Keratinocyte (primary cell): ENCODE measurements around the gene PDE1C. TPM values are rescaled to one million over a fixed set of nuclear protein-coding genes. Genes with fewer than 3 reads are reported as not detected.

Source experiments
- DNase-seq: peaks from one replicate; pipeline ENCODE4 v3.0.0-alpha.2; 2011; ENCODE audit warnings: low read depth, missing footprints, low spot score
- FAIRE-seq: peaks from 2 replicates; lab custom pipeline; 2011; peaks lifted over from hg19 to GRCh38; lab: Jason Lieb, UNC
- H2AFZ ChIP-seq: 2 replicates; pipeline ENCODE4 v1.6.0; 2012; ENCODE audit warnings: low read length, control low read depth, inconsistent platforms; ENCODE audit not compliant: control insufficient read depth
- H3K27ac ChIP-seq: 2 replicates; pipeline ENCODE4 v1.5.1; 2011; ENCODE audit warnings: low read length; ENCODE audit not compliant: control insufficient read depth, insufficient read depth
- H3K27me3 ChIP-seq: 3 replicates; pipeline ENCODE4 v1.6.0; 2011; ENCODE audit warnings: low read length; ENCODE audit not compliant: control insufficient read depth, insufficient read depth; ENCODE audit errors: extremely low read depth
- H3K36me3 ChIP-seq, 2 experiments: 2 replicates in 1 of 2; 3 replicates in 1 of 2; pipeline ENCODE4 v1.5.1; 2011; ENCODE audit warnings: low read length in 2 of 2, mild to moderate bottlenecking in 1 of 2; ENCODE audit not compliant: control insufficient read depth in 2 of 2, insufficient read depth in 2 of 2; ENCODE audit errors: extremely low read depth in 1 of 2
- H3K4me1 ChIP-seq: 3 replicates; pipeline ENCODE4 v1.5.1; 2011; ENCODE audit warnings: low read length; ENCODE audit not compliant: control insufficient read depth, insufficient read depth; ENCODE audit errors: extremely low read depth
- H3K4me2 ChIP-seq: 3 replicates; pipeline ENCODE4 v1.6.0; 2011; ENCODE audit warnings: low read depth, low read length; ENCODE audit not compliant: control insufficient read depth, insufficient read depth; ENCODE audit errors: extremely low read depth
- H3K4me3 ChIP-seq, 3 experiments: fragments of 200-600 bp in 1 of 3; sonication (generic) in 1 of 3; 2 replicates in 2 of 3; 3 replicates in 1 of 3; pipeline ENCODE4 v1.5.1; 2011 to 2016; ENCODE audit warnings: low read length in 3 of 3, mild to moderate bottlenecking in 3 of 3, control low read depth in 2 of 3, inconsistent platforms in 1 of 3, low read depth in 1 of 3, mixed read lengths in 1 of 3, mixed run types in 1 of 3, moderate library complexity in 1 of 3; ENCODE audit not compliant: control insufficient read depth in 2 of 3, insufficient read depth in 2 of 3; ENCODE audit errors: extremely low read depth in 1 of 3
- H3K79me2 ChIP-seq: 2 replicates; pipeline ENCODE4 v1.6.0; 2012; ENCODE audit warnings: low read length; ENCODE audit not compliant: control insufficient read depth, insufficient read depth
- H3K9ac ChIP-seq: 3 replicates; pipeline ENCODE4 v1.6.0; 2011; ENCODE audit warnings: low read length; ENCODE audit not compliant: control insufficient read depth, insufficient read depth; ENCODE audit errors: extremely low read depth
- H3K9me1 ChIP-seq: 3 replicates; pipeline ENCODE4 v1.6.0; 2011; ENCODE audit warnings: low read length; ENCODE audit not compliant: control insufficient read depth, insufficient read depth; ENCODE audit errors: extremely low read depth
- H3K9me3 ChIP-seq: 2 replicates; pipeline ENCODE4 v1.5.1; 2012; ENCODE audit warnings: low read depth, low read length; ENCODE audit not compliant: control insufficient read depth
- H4K20me1 ChIP-seq: 3 replicates; pipeline ENCODE4 v1.6.0; 2011; ENCODE audit warnings: low read length; ENCODE audit not compliant: control insufficient read depth, insufficient read depth; ENCODE audit errors: extremely low read depth
- CTCF ChIP-seq, 3 experiments: IDR thresholded peaks in 1 of 3; conservative IDR thresholded peaks in 1 of 3; optimal IDR thresholded peaks in 1 of 3; 2 replicates in 2 of 3; 3 replicates in 1 of 3; pipeline versions ENCODE3 to v1.5.1; 2011; ENCODE audit warnings: low read length in 3 of 3, mild to moderate bottlenecking in 3 of 3, moderate library complexity in 2 of 3, control low read depth in 1 of 3, inconsistent platforms in 1 of 3; ENCODE audit not compliant: insufficient read depth in 2 of 3; ENCODE audit errors: extremely low read depth in 1 of 3
- EZH2 ChIP-seq: IDR thresholded peaks from one replicate; pipeline ENCODE4 v1.6.1; 2012; ENCODE audit warnings: inconsistent platforms, mild to moderate bottlenecking, low read length, moderate library complexity
- dilution Hi-C: fragments of 300-500 bp; cut with MboI; formaldehyde crosslinking; loops from one replicate; pipeline ENCODE4 v1.7.0; 2020; ENCODE audit warnings: low sequenced_read_pairs; ENCODE audit not compliant: extremely low pct_ligation_motif_present
- polyA plus RNA-seq, 5 experiments: library from polyadenylated mRNA; depleted of rRNA in 3 of 5; stranded (reverse) in 3 of 5; stranded (forward) in 1 of 5; unstranded in 1 of 5; fragments of >200 nt; gene quantifications; 1 replicate in 1 of 5; 2 replicates in 3 of 5; 3 replicates in 1 of 5; pipeline versions ENCODE4 v1.2.1 to v1.2.3, GENCODE V29; 2011 to 2012; ENCODE audit warnings: missing spikeins in 2 of 5, low read depth in 1 of 5, low replicate concordance in 1 of 5

Gene PDE1C
- polyA plus RNA-seq, 1 donor (not counting 4 experiments of a cell fraction or from before 2014, with no cell fraction given), result 2.5 TPM

- H4K20me1 ChIP-seq, result no peaks in the 10 kb centered on the region
- no peaks in the 10 kb centered on the region for H3K36me3 ChIP-seq
- no peaks in the 10 kb centered on the region for H3K27me3 ChIP-seq
- FAIRE-seq (peak; percentile 77), DNase-seq (peak; percentile 36)
- H3K4me2 ChIP-seq, result no peak overlapping the region
- dilution Hi-C loops, result no loop called here
- no peaks in the 10 kb centered on the region for H3K79me2 ChIP-seq
- H3K9ac ChIP-seq, result no peak overlapping the region
- H3K4me1 ChIP-seq, result peaks cover 16% of the 10 kb centered on the region
- H3K9me1 ChIP-seq, result no peaks in the 10 kb centered on the region
- no peak overlapping the region for H2AFZ ChIP-seq
- H3K4me3 ChIP-seq, result no peak overlapping the region
- TF ChIP-seq CTCF (optimal IDR thresholded peaks at IDR 0.05 in 1 of 3, IDR thresholded peaks at IDR 0.05 in 1 of 3, conservative IDR thresholded peaks at IDR 0.05 in 1 of 3; ENCODE audit: extremely low read depth in 1 of 3, insufficient read depth in 2 of 3, low read length in 3 of 3), result no peak
- no peak for TF ChIP-seq EZH2
- H3K9me3 ChIP-seq, result no peaks in the 10 kb centered on the region
- no peak overlapping the region for H3K27ac ChIP-seq
These were observed 293.6 kb downstream of the PDE1C start for GRCh38 chr7:31776616-31777015.

- DNase-seq, result no peak
These were observed 294.7 kb downstream of the PDE1C start for GRCh38 chr7:31775556-31775955.

More at GRCh38 chr7:31775556-31775955, 294.7 kb downstream of the PDE1C start:
- Histone ChIP-seq H3K36me3 (no peaks in the 10 kb centered on the region), H3K27ac (no peak overlapping the region), H3K79me2 (no peaks in the 10 kb centered on the region), H2AFZ (peak overlapping the region; percentile 45), H3K4me3 (no peak overlapping the region), H3K27me3 (no peaks in the 10 kb centered on the region), H3K9ac (no peak overlapping the region), H4K20me1 (no peaks in the 10 kb centered on the region), H3K9me1 (no peaks in the 10 kb centered on the region), H3K9me3 (no peaks in the 10 kb centered on the region), H3K4me2 (no peak overlapping the region), H3K4me1 (peaks cover 16% of the 10 kb centered on the region)
- FAIRE-seq, result peak; percentile 13
- dilution Hi-C loops, result no loop called here
- TF ChIP-seq EZH2, result no peak
- TF ChIP-seq CTCF (optimal IDR thresholded peaks at IDR 0.05 in 1 of 3, IDR thresholded peaks at IDR 0.05 in 1 of 3, conservative IDR thresholded peaks at IDR 0.05 in 1 of 3; ENCODE audit: extremely low read depth in 1 of 3, insufficient read depth in 2 of 3, low read length in 3 of 3), result no peak
